Lower lobe of right lung (tissue), 2 donors: Measurements from ENCODE around the gene ZBTB12. TPM values are rescaled to one million over a fixed set of nuclear protein-coding genes. Genes with fewer than 3 reads are reported as not detected.
"Not testable (repeated sequence)": the region's sequence is repeated elsewhere in the genome, so short reads cannot be mapped to it uniquely, and the experiment has no call there.

Source experiments
- ATAC-seq, 2 donors: fragments of 200-7000 bp; cut with Tn5 transposase; one replicate each; pipeline ENCODE4 v1.9.1; 2020 to 2022; ENCODE audit warnings: mild to moderate bottlenecking in 2 of 2, moderate library complexity in 2 of 2
- DNase-seq: peaks from one replicate; pipeline ENCODE4 v3.0.0-alpha.2; 2020
- H3K27ac ChIP-seq: fragments of 200-600 bp; one replicate; pipeline ENCODE4 v1.8.0; 2022
- H3K27me3 ChIP-seq: fragments of 200-600 bp; one replicate; pipeline ENCODE4 v1.8.0; 2022; ENCODE audit warnings: low read depth
- H3K36me3 ChIP-seq: fragments of 200-600 bp; one replicate; pipeline ENCODE4 v1.8.0; 2022; ENCODE audit warnings: mild to moderate bottlenecking
- H3K4me1 ChIP-seq: fragments of 200-600 bp; one replicate; pipeline ENCODE4 v1.8.0; 2022
- H3K4me3 ChIP-seq: fragments of 200-600 bp; one replicate; pipeline ENCODE4 v1.8.0; 2022; ENCODE audit warnings: mild to moderate bottlenecking
- H3K9me3 ChIP-seq: fragments of 200-600 bp; one replicate; pipeline ENCODE4 v1.8.0; 2022
- CTCF ChIP-seq: fragments of 200-600 bp; IDR thresholded peaks from one replicate; pipeline ENCODE4 v1.8.0; 2022; ENCODE audit warnings: antibody characterized with exemption, mild to moderate bottlenecking
- intact Hi-C: fragments of 100-400 bp; cut with DNase I; formaldehyde crosslinking; loops from one replicate; pipeline ENCODE4 v1.11.0; 2022
- total RNA-seq: library from RNA; stranded (reverse); fragmentation: NEBNext Ultra II Directional; extraction: Animal tissue kit (Norgen Biotek cat#: 25700); gene quantifications from one replicate; pipeline ENCODE4 v1.2.1, GENCODE V29; 2021
- donor health status: DM: no; HTN: yes; CAD: no; lungs with severe emphysema.

The ZBTB12 gene
- total RNA-seq, 1 donor from 2014 or later = 5.1 TPM

GRCh38 chr6:31940256-31940664 is 38.4 kb upstream of the ZBTB12 start:
- Histone ChIP-seq H3K4me3 (no peak overlapping the region), H3K27me3 (no peaks in the 10 kb centered on the region), H3K27ac (no peak overlapping the region), H3K4me1 (peaks cover 7% of the 10 kb centered on the region), H3K9me3 (no peaks in the 10 kb centered on the region), H3K36me3 (peaks cover 47% of the 10 kb centered on the region)
- TF ChIP-seq CTCF = no peak
- DNase-seq (no peak), ATAC-seq (no peak)
- intact Hi-C loops = no loop called here

- DNase-seq (no peak), ATAC-seq (no peak)
- no peak for TF ChIP-seq CTCF
- intact Hi-C loops = no loop called here
- Histone ChIP-seq H3K4me3 (no peak overlapping the region), H3K27me3 (no peaks in the 10 kb centered on the region), H3K27ac (no peak overlapping the region), H3K9me3 (no peaks in the 10 kb centered on the region), H3K36me3 (peaks cover 24% of the 10 kb centered on the region), H3K4me1 (no peaks in the 10 kb centered on the region)
Observed at GRCh38 chr6:31935823-31936222, 33.9 kb upstream of the ZBTB12 start.

GRCh38 chr6:31935021-31935420 is 33.1 kb upstream of the ZBTB12 start:
- no peak overlapping the region for H3K4me3 ChIP-seq
- no peak for TF ChIP-seq CTCF
- peaks cover 16% of the 10 kb centered on the region for H3K36me3 ChIP-seq
- H3K27ac ChIP-seq = no peak overlapping the region
- no peaks in the 10 kb centered on the region for H3K4me1 ChIP-seq
- no peak for ATAC-seq
- intact Hi-C loops = no loop called here
- H3K27me3 ChIP-seq = no peaks in the 10 kb centered on the region
- no peaks in the 10 kb centered on the region for H3K9me3 ChIP-seq
- DNase-seq = no peak

DNA sequence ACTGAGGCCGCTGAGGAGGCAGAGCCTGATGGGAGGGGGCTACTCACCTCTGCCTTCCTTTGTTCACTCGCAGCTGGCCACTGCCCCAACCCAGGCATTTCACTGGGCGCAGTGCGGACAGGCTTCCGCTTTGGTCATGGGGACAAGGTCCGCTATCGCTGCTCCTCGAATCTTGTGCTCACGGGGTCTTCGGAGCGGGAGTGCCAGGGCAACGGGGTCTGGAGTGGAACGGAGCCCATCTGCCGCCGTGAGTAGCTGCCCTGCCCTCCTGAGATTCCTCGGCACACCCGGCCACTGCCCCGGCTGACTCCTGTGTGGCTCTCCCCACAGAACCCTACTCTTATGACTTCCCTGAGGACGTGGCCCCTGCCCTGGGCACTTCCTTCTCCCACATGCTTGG is 31.7 kb upstream of the ZBTB12 start:
- peaks cover 2% of the 10 kb centered on the region for H3K36me3 ChIP-seq
- ATAC-seq = peak in 1 of 2 donors; percentile 10
- intact Hi-C loops = no loop called here
- DNase-seq = no peak
- no peak for TF ChIP-seq CTCF
- peaks cover 3% of the 10 kb centered on the region for H3K4me1 ChIP-seq
- no peaks in the 10 kb centered on the region for H3K27me3 ChIP-seq
- H3K27ac ChIP-seq = no peak overlapping the region
- H3K9me3 ChIP-seq = no peaks in the 10 kb centered on the region
- no peak overlapping the region for H3K4me3 ChIP-seq

DNA sequence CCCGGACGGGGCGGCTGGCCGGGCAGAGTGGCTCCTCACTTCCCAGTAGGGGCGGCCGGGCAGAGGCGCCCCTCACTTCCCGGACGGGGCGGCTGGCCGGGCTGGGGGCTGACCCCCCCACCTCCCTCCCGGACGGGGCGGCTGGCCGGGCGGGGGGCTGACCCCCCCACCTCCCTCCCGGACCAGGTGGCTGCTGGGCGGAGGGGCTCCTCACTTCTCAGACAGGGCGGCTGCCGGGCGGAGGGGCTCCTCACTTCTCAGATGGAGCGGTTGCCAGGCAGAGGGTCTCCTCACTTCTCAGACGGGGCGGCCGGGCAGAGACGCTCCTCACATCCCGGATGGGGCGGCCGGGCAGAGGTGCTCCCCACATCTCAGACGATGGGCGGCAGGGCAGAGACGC is 30.3 kb upstream of the ZBTB12 start:
- H3K27ac ChIP-seq, H3K36me3 ChIP-seq, H3K9me3 ChIP-seq, intact Hi-C loops, H3K4me3 ChIP-seq, DNase-seq, H3K27me3 ChIP-seq, ATAC-seq: not testable (repeated sequence)
- peaks cover 11% of the 10 kb centered on the region for H3K4me1 ChIP-seq

- TF ChIP-seq CTCF = no peak
- peaks cover 11% of the 10 kb centered on the region for H3K4me1 ChIP-seq
- H3K27me3 ChIP-seq = no peaks in the 10 kb centered on the region
- no peaks in the 10 kb centered on the region for H3K36me3 ChIP-seq
- H3K9me3 ChIP-seq = no peaks in the 10 kb centered on the region
- intact Hi-C loops = no loop called here
- no peak for DNase-seq
- H3K27ac ChIP-seq = peak overlapping the region; percentile 24
- H3K4me3 ChIP-seq = no peak overlapping the region
- ATAC-seq = no peak
Observed at GRCh38 chr6:31930962-31931361, 29.1 kb upstream of the ZBTB12 start.
